ENCODE results near the gene ACSS3.

DNA sequence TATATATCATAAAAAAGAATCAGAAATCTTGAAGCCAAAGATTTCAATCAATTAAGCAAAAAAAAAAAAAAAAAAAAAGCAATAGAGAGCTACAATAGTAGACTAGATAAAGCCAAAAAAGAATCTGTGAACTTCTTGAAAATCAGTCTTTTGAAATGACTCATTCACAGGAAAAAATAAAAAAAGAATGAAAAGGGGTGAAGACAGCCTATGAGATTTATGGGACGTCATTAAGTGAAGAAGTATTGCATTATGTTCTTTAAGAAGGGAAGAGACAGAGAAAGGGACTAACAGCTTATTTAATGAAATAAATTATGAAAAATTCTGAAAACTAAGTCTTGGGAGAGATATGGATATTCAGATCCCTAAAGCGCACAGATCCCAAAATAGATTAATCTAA is 103.8 kb downstream of the ACSS3 start:
- no peak for TF ChIP-seq POLR2AphosphoS5 (IDR thresholded peaks at IDR 0.05; ENCODE audit: low read depth, low read length)
- TF ChIP-seq, protein P1, sequence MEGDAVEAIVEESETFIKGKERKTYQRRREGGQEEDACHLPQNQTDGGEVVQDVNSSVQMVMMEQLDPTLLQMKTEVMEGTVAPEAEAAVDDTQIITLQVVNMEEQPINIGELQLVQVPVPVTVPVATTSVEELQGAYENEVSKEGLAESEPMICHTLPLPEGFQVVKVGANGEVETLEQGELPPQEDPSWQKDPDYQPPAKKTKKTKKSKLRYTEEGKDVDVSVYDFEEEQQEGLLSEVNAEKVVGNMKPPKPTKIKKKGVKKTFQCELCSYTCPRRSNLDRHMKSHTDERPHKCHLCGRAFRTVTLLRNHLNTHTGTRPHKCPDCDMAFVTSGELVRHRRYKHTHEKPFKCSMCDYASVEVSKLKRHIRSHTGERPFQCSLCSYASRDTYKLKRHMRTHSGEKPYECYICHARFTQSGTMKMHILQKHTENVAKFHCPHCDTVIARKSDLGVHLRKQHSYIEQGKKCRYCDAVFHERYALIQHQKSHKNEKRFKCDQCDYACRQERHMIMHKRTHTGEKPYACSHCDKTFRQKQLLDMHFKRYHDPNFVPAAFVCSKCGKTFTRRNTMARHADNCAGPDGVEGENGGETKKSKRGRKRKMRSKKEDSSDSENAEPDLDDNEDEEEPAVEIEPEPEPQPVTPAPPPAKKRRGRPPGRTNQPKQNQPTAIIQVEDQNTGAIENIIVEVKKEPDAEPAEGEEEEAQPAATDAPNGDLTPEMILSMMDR (IDR thresholded peaks at IDR 0.05): no peak
- no peak for TF ChIP-seq EZH2phosphoT487 (IDR thresholded peaks at IDR 0.05; ENCODE audit: borderline replicate concordance, low read depth)
